GOT3 (cell line): Measurements from ENCODE around the gene GPER1.

Experiments used
- DNase-seq: peaks from one replicate; lab custom pipeline; 2025; ENCODE audit warnings: mixed read lengths; lab: John Stamatoyannopoulos, UW

GPER1 gene

GRCh38 chr7:1054438-1054837 lies 33.5 kb upstream of the GPER1 start:
- DNase-seq = no peak

GRCh38 chr7:1054861-1055450 lies 33.0 kb upstream of the GPER1 start:
- DNase-seq = no peak

DNA sequence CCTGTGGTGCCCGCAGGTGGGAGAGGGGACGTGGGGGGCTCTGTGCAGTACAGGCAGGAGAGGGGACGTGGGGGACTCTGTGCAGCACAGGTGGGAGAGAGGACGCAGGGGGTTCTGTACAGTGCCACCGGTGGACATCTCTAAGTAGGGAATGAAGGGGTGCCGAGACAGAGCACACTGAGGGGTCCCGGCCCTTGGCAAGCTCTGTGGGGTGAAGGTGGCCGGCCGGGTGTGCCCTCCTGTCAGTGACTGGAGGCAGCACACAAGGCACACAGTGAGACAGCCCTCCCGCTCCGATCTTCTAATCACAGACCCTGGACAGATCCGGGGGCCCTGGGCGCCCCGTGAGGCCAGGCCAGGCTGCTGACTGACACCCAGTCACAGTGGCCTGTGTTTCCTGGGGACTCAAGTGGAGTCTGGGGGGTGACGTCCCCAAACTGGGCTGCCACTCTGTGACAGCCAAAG lies 32.4 kb upstream of the GPER1 start:
- no peak for DNase-seq

- no peak for DNase-seq
These were observed 31.7 kb upstream of the GPER1 start for GRCh38 chr7:1055956-1056784.

- DNase-seq = no peak
These were observed 31.0 kb upstream of the GPER1 start for GRCh38 chr7:1056785-1057410.

- no peak for DNase-seq
These were observed 30.3 kb upstream of the GPER1 start for GRCh38 chr7:1057416-1058291.

DNA sequence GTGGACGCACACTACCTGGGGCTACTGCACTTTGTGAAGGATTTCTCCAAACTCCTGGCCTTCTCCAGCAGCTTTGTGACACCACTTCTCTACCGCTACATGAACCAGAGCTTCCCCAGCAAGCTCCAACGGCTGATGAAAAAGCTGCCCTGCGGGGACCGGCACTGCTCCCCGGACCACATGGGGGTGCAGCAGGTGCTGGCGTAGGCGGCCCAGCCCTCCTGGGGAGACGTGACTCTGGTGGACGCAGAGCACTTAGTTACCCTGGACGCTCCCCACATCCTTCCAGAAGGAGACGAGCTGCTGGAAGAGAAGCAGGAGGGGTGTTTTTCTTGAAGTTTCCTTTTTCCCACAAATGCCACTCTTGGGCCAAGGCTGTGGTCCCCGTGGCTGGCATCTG lies 29.6 kb upstream of the GPER1 start:
- no peak for DNase-seq

- no peak for DNase-seq
These were observed 29.1 kb upstream of the GPER1 start for GRCh38 chr7:1058821-1059199.

GRCh38 chr7:1059200-1060091 lies 28.5 kb upstream of the GPER1 start:
- DNase-seq = no peak

- DNase-seq = no peak
These were observed 27.4 kb upstream of the GPER1 start for GRCh38 chr7:1060315-1061072.

DNA sequence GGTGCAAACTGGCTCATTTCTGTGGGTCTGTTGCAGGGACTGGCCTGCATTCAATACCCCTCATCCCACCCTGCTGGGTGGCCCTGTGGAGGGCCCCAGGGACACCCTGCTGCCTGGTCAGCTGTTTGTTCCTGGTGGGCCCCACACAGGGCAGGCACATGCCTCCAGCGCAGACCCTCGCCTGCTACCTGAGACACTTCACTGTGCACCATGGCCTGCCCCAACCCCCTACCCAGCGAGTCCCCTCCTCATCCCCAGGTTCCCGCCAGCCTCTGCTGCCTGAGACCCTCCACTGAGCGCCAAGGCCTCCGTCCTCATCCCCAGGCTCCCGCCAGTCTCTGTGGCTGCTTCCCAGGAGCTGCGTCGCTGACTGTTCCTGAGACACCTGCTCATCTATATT lies 26.7 kb upstream of the GPER1 start:
- DNase-seq = no peak

DNA sequence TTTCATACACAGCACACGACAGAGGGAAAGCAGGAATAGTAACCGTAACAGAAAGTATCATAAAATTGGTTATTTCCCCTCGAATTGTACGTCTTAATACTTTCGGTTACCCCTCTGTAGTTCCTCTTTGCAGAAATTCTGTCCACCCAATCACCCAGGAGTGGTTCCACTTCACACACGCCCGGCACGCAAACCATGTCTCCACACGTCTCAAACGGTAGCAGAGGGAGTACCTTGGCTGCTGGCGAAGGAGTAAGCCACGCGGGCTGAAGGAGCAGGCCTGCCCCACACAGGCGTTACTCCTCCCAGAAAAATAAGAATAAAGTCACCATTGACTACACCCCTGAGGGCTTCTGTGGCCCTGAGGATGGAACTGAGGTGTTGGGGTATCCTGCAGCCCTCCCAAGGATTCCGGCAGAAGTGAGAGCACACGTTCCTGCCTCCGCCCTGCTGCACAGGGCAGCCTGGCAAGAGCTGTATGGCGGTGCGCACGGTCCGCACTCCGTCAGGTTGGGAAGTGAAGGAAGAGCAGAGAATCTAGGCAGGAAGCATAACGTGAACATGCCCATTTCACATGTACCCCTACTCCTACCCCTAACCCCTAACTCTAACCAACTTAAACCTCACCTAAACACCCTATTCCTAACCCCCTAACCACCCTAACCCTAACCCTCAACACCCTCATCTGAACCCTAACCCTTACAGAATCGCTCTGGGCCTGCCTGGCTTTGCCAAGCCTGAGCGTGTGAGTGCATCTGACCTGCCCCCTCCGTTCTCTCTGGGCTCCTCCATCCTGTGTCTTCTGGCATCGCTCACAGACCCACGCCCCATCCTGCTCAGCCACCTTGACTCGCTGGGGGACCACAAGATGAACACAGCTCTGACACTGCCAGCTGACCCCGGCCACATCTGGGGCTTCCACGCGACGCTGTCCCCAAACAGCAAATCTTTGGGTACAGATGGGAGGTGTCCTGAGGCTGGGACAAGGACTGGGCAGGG lies 25.3 kb upstream of the GPER1 start:
- no peak for DNase-seq

DNA sequence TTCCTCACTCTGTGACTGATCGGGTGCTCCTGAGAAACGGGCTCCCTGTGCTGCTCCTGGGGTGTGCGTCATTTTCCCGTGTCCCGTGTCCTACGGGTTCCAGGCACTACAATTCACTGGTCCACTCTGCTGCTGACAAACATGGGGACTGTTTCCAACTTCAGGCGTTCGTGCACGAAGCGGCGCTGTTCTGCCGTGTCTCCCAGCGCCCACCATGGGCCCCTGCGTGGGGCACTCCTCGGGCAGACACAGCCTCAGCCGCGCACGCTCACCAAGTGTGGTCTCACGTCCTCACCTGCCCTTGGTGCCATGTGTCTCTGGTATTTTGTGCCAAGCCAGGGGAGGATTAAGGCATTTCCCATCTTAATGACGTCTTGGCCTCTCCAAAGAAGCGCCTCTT lies 24.6 kb upstream of the GPER1 start:
- DNase-seq = no peak

DNA sequence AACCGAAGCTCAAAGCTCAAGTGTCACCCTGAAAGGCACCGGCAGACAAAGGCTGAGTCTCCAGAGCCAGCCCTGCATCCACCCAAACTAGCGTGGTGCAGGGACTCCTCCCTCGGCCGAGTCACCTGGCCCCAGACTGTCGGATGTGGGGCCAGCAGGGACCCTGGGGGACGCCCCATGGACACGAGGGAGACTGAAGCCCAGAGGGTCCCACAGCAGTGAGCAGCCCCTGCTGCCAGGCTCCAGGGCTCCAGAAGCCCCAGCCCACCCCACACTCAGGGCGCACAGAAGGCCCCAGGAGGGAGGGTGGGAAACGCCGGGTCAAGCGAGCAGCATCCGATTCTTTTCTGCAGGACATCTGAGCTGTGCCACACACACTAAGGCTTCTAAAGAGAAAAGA lies 23.3 kb upstream of the GPER1 start:
- DNase-seq = no peak

DNA sequence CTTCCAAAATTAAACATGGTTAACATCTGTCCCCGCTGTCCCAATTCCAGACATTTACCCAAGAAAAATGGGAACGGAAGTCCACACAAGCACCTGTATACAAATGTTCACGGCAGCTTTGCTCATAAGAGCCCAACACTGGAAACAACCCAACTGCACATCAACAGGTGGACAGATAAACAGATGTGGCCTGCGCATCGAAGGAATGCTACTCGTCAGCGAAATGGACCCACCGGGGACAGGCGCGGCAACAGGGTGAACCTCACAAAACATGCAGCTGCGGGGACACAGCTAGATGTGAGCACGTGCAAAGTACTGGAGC lies 22.7 kb upstream of the GPER1 start:
- DNase-seq = no peak

- peak; percentile 67 for DNase-seq
These were observed 22.2 kb upstream of the GPER1 start for GRCh38 chr7:1065585-1066241.

GRCh38 chr7:1066242-1066588 lies 21.7 kb upstream of the GPER1 start:
- no peak for DNase-seq

GRCh38 chr7:1068013-1068412 lies 19.9 kb upstream of the GPER1 start:
- DNase-seq = no peak

GRCh38 chr7:1068619-1069018 lies 19.3 kb upstream of the GPER1 start:
- DNase-seq = no peak
